GM19238 (cell line): Measurements from ENCODE around the gene NAA80.
"Not testable (repeated sequence)": the region's sequence is repeated elsewhere in the genome, so short reads cannot be mapped to it uniquely, and the experiment has no call there.

ENCODE experiments used
- DNase-seq: peaks from one replicate; pipeline ENCODE4 v3.0.0; 2011; ENCODE audit warnings: low spot score; ENCODE audit not compliant: insufficient read length

NAA80 gene

DNA sequence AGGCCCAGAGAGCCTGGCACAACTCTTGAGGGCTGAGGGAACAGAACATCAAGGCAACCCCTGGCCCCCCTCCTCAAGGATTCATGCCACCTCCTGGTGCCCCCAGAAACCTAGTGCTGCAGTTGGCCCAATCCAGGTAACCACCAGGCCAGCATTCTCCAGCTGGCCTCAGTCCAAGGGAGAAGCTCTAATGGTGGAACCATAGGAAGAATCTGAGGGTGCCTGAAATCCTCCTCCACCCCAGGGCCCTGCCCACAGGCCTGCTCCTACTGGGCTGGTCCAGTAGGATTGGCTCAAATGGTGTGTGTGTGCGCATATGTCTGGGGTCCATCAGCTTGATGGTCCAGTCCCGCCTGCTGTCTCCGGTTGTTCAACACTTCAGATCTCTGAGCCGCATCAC, 15.6 kb upstream of the NAA80 start:
- no peak for DNase-seq

DNA sequence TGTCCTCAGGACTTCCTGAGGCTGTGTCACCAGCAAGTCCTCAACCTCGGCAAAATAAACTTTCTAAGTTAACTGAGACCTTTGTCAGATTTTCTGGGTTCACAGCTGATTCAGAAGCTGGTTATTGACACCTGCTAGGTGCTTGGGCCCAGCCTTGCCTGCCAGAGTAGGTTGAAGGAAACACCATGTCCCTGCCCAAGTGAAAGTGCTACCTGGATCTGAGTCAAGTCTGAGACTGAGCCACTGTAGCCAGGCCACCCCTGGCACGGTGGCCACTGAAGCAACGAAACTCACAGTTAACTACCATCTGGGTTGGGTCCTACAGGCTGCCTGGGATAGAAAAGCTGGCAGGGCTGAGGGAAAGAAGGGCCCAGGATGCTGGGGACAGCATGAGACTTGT, 15.1 kb upstream of the NAA80 start:
- no peak for DNase-seq

DNA sequence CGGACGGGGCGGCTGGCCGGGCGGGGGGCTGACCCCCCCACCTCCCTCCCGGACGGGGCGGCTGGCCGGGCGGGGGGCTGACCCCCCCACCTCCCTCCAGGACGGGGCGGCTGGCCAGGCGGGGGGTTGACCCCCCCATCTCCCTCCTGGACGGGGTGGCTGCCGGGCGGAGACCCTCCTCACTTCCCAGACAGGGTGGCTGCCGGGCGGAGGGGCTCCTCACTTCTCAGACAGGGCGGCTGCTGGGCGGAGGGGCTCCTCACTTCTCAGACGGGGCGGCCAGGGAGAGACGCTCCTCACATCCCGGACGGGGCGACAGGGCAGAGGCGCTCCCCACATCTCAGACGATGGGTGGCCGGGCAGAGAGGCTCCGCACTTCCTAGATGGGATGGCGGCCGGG, 12.8 kb upstream of the NAA80 start:
- not testable (repeated sequence) for DNase-seq

DNA sequence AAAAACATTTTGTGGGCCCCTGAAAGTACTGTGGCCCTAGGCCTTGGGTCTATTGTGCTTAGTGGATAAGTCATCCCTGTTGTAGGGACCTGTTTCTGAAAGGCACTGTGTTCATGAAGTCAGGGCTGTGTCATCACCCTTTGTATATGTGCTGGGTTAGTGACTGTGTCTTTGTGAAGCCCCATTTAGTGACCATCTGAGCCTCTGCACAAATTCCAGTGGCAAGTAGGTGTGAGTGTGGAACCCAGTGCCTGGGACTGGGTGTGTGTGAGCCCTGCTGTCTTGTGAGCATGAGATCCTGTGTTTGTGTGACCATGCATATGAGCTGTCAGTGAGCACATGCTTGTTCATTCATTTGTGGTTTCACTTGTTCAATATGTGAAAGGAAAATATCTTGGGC, 5.4 kb upstream of the NAA80 start:
- no peak for DNase-seq

DNA sequence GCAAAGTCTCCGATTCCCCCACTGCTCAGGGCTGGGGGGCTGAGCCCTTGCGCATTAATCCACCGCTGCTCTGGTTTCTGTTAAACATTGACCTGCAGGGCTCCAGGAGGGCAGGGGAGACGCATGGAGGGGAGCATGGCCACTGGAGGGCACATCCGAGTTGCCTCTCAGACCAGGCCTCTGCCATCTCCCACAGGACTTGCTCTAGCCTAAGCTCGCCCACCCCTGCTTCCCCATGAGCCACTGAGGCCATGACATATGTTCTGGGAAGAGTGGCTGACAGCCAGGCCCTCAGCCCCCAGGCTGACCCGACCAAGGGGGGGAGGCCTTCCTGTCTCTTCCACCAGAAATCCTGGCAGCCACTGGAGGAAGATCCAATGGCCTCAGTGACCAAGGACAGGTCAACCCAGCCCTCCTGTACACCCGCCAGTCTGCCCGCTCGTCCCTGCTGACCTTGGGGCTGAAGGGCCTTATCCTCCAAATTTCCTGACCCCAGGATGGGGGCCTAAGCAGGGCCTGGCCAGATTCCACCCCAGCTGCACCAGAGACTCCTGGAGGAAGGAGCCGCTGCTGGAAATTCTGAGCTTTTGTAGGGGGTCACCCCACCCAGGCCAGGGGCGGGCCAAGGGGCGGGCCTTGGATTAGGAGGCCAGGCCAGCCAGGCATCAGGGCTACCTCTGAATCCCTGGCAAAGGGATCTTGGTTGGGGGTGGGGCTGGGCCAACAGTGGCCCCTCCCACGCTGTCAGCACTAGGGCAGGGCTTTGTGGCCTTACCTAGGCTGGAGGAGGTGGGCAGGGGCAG, 4.0 kb upstream of the NAA80 start, which contains the start of gene HYAL1:
Gene HYAL1 (minus strand): TSS at position 562 of the 803 bp plus-strand sequence. CDS start 618 bp downstream, outside the sequence.
- no peak for DNase-seq

DNA sequence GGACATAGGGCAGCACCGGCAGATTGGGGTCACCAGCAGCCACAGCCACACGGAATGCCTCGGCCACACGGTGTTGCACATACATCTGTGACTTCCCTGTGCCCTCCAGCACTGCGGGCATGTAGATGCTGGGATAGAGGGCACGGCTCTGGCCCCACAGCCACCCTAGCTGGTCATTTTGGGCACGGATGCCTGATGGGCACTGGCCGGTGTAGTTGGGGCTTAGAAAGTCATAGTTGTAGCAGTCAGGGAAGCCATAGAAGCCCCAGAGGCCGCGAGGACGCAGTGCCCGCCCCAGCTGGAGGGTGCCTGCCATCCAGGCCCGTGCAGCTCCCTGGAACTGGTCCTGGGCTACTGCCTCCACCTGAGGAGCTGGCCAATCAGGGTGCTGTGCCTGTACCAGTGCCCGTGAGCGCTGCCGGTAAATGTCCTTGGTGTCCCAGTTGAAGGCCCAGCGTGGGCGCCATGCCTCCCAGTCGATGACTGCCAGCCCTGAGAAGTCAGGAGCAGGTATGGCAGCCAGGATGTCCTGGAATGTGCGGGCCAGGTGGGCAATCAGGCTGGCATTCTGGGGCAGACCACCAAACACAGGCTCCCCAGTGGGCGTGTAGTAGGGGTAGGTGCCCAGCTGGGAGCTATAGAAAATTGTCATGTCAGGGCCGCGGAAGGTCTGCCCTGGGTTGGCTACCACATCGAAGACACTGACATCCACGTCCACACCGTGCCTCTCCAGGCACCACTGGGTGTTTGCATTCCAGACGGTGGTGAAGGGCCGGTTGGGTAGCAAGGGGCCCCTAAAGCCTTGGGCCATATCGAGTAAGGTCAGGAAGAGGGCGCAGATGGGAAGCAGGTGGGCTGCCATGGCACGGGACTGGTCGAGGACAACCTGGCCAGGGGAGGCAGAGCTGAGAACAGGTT, 3.1 kb upstream of the NAA80 start:
- DNase-seq = no peak

DNA sequence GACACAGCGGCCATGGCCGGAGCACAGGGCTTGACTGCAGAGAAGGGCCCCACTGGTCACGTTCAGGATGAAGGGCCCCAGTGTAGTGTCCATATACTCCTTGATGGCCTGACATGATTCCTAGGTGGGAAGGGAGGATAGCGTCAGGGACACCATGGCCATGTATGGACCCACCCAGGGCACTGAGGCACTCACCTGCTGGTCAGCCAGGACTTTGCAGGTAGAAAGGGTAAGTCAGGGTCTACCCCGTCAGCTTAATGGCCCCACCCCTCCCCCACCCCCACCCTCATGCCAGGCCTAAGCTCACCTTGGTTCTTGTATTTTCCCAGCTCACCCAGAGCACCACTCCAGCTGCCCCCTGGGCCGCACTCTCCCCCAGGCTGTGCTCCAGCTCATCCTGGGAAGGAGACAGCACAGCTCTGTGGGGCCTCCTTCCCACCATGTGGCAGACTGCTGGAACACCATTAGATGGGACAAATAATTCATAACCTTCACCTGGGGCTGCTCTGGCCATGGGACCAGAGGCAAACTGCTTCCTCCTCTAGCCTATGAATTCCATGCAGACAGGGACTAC, 1.6 kb upstream of the NAA80 start:
- no peak for DNase-seq

DNA sequence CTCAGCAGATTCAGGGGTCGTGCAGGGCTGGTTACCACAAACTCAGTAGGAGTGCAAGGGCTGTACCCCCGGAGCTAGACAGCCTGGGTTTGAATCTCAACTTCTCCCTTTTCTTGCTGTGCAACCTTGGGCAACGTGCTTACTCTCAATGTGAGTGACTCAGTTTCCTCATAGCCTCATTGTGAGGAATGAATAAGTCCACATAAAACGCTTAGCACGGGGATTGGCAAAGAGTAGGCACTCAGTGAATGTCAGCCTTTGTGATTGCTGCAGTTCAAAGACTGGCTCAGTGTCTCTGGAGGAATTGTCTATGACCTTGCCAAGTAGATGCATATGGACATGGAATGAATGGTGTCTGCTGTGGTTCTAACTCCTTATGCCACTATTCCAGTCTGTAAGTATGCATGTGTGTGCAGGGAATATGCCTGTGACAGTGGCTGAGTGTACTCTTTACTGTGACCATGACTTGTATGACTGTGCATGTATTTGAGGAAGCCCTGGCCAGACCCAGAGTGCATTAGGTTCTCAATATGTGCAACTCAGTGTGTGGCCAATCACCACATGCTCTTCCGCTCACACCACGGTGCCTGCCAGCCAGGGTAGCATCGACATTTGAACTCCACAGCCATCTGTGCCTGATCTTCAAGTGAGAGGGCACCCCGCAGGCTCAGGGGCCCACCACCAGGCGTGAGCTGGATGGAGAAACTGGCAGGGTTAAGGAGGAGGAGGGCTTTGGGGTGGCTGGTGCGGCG, 900 bp upstream of the NAA80 start:
- DNase-seq = no peak

DNA sequence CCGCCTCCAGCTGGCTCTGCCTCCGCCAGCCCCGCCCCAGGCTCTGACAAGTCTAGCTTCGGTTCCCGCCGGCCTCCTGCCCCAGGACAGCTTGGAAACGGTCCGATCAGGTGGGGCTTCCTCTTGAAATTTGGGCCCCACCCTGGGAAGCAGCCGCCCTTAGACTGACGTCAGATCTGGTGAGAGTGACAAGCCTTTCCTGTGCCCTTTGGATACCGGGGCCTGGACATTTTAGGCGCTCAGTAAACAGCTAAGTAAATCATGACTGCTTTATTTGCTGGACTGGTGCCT, 378 bp upstream of the NAA80 start:
- no peak for DNase-seq

DNA sequence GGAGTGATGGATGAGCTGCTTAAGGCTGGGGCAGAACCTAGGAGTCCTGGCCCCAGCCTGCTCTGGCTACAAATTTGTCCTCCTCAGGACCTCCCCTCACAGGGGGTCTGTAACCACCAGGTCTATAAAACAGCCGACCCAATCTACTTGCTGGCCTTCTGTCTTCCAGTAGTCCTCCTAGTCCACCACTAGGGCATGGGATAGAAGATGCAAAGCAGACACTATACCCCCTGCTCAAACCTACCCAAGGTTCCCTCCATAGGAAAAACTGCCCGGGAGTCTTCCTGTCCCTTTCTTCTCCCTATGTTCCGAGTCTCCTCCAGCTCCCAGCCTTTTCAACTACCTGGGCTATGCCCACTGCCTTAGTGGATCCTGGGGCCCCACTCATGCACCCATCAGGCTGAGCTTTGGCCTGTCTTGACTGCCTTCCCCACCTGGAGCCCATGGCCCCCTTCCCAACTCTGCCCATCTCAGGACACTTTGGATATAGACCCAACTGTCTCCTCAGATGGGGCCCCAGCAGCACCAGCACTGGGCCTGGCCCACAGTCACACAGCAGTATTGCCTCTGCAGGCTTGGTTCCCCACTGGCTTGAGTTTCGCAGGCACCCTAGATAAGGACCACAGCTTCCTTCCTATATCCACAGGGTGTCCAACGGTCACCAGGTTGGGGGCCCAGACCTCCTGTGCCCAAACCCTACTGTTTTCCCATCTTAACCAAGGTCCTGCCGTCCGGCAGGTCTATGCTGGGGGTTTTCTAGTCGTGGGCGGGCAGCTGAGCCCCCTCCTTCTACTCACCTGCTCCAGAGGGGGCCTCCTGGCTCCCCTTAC, 1.1 kb downstream of the NAA80 start:
- no peak for DNase-seq

DNA sequence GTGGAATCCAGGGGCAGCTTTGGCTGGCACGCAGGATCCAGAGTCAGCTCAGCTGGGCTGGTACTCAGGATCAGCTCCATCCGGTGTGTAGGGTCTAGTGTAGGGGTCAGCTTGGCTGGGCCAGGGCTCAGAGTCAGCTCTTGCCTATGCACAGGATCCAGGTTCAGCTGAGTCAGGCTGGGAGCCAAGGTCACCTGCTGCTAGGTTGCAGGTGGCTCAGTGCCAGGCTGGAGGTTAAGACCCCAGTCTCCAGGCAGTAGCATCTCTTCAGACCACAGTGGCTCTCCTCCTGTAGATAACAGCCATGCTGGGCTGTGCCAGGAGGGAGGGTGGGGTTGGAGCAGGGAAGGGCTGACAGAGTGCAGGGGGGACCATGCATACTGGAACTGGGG, 1.8 kb downstream of the NAA80 start:
- no peak for DNase-seq

DNA sequence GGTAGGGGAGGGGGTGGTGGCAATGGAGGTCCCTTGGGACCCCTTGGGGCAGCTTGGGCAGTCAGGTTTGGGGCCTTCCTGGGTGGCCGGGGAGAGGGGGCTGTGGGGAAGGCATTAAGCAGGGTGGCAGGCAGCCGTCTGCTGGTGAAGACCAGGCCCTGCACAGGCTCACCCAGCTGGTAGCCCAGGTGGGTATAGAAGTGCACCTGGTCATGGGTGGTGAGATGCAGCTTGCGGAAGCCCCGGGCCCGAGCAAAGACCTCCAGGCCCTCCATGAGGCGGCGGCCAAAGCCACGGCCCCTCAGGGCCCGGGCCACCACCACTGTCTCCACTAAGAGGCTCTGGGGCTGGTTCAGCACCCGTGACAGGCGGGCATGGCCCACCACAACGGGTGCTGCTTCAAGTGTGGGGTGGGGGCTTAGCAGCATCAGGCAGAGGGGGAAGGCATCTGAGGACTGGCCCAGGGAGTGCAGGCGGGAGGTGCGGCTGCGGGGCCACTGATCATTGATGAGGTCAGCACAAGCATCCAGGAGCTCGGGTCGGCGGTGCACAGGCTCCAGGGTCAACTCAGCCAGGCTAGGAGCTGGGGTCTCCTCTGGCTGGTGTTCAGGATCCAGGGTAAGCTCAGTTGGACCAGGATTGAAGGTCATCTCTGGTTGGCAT, 2.4 kb downstream of the NAA80 start:
- DNase-seq = no peak

DNA sequence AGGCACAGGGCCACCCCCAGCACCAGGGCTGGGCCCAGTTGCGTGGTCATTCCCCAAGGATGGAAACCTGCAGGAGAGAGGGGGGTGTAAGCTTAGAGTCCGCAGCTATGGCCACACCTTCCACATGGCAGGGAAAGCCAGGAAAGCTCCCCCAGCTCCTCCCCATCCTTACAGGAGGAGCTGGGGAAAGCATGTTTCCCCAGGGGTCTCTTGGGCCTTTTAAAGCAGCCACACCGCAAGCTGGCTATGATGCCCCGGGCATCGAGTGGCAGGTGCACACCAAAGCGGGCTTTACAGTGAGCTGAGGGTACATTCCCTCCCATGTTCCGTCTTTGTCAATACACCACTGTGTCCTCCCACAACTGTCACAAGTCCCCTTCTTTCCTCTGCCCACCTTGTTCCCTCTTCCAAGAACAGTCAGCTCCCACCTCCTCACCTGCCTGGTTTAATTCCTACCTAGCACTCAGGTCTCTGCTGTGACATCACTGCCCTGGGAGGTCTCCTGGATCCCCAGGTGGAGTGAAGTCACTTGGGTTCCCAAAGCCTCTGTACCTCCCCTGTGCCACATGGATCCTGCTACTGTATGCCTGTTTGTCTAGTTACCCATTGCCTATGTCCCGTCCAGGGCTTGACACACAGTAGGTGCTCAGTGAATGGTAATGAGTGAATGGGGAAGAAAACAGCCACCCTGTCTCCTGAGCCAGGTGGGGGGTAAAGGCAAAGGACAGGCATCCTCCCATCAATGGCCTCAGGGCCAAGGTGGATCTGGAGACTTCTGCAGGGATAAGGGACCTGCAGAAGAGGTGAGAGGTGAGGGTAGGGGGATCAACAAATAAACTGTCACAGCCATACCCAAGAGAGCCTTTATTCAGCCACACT, 3.4 kb downstream of the NAA80 start:
- DNase-seq = no peak

DNA sequence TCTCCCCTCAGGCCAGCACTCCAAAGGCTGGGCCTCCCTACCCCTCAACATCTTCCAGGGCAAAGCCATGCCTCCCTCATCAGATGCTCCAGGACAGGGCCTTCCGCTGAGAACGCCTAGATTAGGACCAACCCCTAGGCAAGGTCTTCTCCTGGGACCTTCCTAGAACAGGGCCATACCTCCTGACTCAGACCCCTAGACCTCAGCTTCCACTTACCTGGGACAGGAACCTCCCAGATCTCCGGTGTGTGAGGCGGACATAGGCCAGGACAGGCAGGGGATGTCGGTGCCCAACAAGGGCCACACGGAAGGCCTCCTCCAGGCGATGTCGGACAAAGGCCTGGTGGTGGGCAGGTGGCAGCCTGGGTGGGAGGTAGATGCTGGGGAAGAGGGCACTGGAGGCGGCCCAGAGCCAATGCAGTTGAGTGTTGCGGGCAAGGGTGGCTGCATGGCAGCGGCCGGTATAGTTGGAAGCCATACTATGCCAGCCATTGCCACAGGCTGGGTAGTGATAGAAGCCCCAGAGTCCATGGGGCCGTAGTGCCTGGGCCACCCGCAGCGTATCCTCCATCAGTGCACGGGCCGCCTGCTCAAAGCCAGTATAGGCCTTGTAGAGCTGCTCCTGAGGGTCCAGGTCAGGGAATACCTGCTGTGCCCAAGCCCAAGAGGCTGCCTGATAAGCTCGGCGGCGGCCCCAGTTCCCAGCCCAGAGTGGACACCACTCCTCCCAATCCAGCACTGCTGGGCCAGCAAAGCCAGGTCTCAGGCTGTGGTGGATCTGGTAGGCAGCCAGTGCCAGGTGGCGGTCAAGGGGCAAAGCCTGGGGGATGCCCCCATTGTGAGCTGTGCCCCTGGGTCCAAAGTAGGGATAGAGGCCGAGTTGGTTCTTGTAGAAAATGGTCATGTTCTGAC, 4.5 kb downstream of the NAA80 start:
- DNase-seq = no peak

DNA sequence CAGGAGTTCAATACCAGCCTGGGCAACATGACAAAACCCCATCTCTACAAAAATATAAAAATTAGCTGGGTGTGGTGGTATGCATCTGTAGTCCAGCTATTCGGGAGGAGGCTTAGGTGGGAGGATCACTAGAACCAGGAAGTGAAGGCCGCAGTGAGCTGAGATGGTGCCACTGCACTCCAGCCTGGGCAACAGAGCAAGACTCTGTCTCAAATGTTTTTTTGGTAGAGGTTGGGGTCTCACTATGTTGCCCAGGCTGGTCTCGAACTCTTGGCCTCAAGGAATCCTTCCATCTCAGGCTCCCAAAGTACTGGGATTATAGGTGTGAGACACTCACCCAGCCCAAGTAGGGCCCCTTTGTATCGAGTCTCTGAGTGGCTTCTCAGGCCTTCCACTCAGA, 5.1 kb downstream of the NAA80 start:
- DNase-seq = no peak

DNA sequence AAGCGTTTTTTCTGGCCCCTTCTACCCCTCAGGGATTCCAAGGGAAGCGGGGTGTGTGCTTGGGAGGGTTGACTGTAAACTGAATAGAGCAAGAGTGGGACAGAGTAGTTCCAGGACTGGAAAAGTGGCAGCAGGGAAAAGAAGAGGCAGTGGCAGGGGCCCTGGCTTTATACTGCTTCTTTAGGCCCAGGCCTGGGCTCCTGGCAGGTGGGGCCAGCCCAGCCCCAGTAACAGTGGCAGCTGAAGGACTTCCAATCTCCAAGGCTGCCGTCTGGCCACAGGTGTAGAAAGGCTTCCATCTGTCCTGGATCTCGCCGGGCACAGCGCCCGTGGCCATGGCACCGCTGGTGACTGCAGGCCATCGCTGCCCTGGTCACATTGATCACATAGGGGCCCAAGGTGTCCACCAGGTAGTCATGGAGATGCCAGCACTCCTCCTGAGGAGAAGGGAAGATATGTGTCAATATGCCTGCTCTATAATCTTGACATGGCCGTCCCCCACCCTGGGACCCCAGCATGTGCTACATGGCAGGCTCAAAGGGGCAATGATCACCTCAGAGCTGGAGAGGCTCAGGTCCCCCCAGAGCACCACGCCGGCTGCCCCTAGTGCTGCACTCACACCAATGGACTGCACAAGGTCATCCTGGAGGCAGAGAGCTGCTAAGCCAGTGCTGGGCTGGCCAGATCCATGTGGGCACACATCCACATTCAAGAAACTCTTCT, 6.0 kb downstream of the NAA80 start:
- DNase-seq = no peak
